Erythroblast (primary cell): ENCODE results near the gene SPAM1.
"Not testable (repeated sequence)": the region's sequence is repeated elsewhere in the genome, so short reads cannot be mapped to it uniquely, and the experiment has no call there.

ENCODE experiments used
- DNase-seq, 2 experiments: peaks; one replicate each; lab custom pipeline; 2025; lab: John Stamatoyannopoulos, UW
- GATA1 ChIP-seq: IDR thresholded peaks from 2 replicates; pipeline ENCODE4 v1.6.1; 2011; ENCODE audit warnings: low read depth, mild to moderate bottlenecking, control low read depth, low read length, moderate library complexity
- POLR2A ChIP-seq: IDR thresholded peaks from 2 replicates; pipeline ENCODE4 v1.6.1; 2011; ENCODE audit warnings: mild to moderate bottlenecking, low read length

SPAM1 gene

GRCh38 chr7:123924941-123925340, at the start of gene SPAM1:
SPAM1 (plus strand) TSS chr7:123925241; CDS start chr7:123953571, 28,330 bp downstream.
- DNase-seq = no peak
- TF ChIP-seq POLR2A = no peak
- no peak for TF ChIP-seq GATA1

GRCh38 chr7:123876557-123877256, 48.3 kb upstream of the SPAM1 start:
- TF ChIP-seq GATA1 (no peak), POLR2A (no peak)
- DNase-seq = no peak

- no peak for DNase-seq
- TF ChIP-seq POLR2A = no peak
Measured at GRCh38 chr7:123879628-123880027, 45.4 kb upstream of the SPAM1 start.

GRCh38 chr7:123881300-123881699, 43.7 kb upstream of the SPAM1 start:
- no peak for DNase-seq
- TF ChIP-seq POLR2A (no peak), GATA1 (no peak)

GRCh38 chr7:123883154-123883553, 41.9 kb upstream of the SPAM1 start:
- TF ChIP-seq POLR2A (no peak), GATA1 (no peak)
- no peak for DNase-seq

GRCh38 chr7:123888192-123888591, 36.8 kb upstream of the SPAM1 start:
- DNase-seq = no peak
- TF ChIP-seq GATA1 (no peak), POLR2A (no peak)

- DNase-seq = not testable (repeated sequence)
Measured at GRCh38 chr7:123894753-123895152, 30.3 kb upstream of the SPAM1 start.

- no peak for TF ChIP-seq GATA1
- TF ChIP-seq POLR2A = no peak
- no peak for DNase-seq
Measured at GRCh38 chr7:123901101-123901500, 23.9 kb upstream of the SPAM1 start.

- no peak for DNase-seq
- no peak for TF ChIP-seq GATA1
- TF ChIP-seq POLR2A = no peak
Measured at GRCh38 chr7:123905714-123906113, 19.3 kb upstream of the SPAM1 start.

GRCh38 chr7:123916240-123916724, 8.8 kb upstream of the SPAM1 start:
- DNase-seq = peak in 1 of 2 experiments; percentile 1
- TF ChIP-seq POLR2A (no peak), GATA1 (no peak)

- TF ChIP-seq GATA1 = no peak
- no peak for TF ChIP-seq POLR2A
- DNase-seq = no peak
Measured at GRCh38 chr7:123917878-123918277, 7.2 kb upstream of the SPAM1 start.

- no peak for DNase-seq
- TF ChIP-seq POLR2A = no peak
- TF ChIP-seq GATA1 = no peak
Measured at GRCh38 chr7:123918309-123918708, 6.7 kb upstream of the SPAM1 start.

GRCh38 chr7:123923599-123923998, 1.4 kb upstream of the SPAM1 start:
- TF ChIP-seq POLR2A (no peak), GATA1 (no peak)
- DNase-seq = no peak

- no peak for DNase-seq
Measured at GRCh38 chr7:123929107-123929506, 4.1 kb downstream of the SPAM1 start.

GRCh38 chr7:123929655-123930054, 4.6 kb downstream of the SPAM1 start:
- no peak for DNase-seq
- TF ChIP-seq GATA1 = no peak
- no peak for TF ChIP-seq POLR2A

More at GRCh38 chr7:123929107-123929506, 4.1 kb downstream of the SPAM1 start:
- TF ChIP-seq GATA1 (no peak), POLR2A (no peak)
